ENCODE results near the gene BTBD9. TPM values are rescaled to one million over a fixed set of nuclear protein-coding genes. Genes with fewer than 3 reads are reported as not detected.

The BTBD9 gene
- total RNA-seq, 1 donor from 2014 or later = 49.7 TPM

DNA sequence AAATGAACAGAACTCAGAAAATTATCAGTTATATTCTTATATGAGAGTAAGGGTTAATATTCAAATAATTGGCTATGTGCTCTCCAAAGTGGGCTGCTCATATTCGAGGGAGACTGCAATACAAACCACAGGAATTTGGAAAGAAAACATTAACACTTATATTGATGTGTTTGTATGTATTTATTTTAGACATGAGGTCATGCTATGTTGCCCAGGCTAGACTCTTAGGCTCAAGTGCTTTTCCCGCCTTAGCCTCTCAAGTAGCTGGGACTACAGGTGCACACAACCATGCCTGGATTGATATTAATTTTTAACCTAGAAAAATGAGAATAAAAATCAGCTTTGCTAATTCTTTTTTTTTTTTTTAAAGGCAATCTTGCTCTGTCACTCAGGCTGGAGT lies 35.0 kb downstream of the BTBD9 start:
- Histone ChIP-seq H3K9me3 (no peaks in the 10 kb centered on the region), H3K4me1 (no peaks in the 10 kb centered on the region), H3K36me3 (no peaks in the 10 kb centered on the region), H3K4me3 (no peak overlapping the region), H3K27me3 (ENCODE audit: low read depth) (no peaks in the 10 kb centered on the region), H3K27ac (peak overlapping the region; percentile 37)
- TF ChIP-seq CTCF (IDR thresholded peaks at IDR 0.05) = no peak
- intact Hi-C loops (cut with DNase I) = no loop called here
- DNase-seq (peak; percentile 52), ATAC-seq (peak; percentile 91 to 95)

DNA sequence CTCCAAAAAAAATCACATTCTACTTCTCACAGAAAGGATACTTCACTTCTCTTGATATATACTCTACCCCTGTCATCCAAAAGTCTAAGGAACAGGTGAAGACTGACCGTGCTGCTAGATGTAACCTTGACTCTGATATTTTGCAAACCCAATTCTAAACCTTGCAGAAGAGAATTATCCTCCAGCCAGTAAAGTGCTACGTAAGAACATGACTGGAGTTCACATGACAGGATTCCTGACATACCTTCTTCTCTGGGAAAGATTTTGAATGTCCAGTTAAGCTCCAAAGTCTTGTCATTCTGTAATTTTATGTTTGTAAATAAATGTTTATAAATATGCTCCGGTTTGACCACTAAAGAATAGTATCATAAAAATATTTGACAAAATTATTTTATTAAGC lies 35.8 kb downstream of the BTBD9 start:
- Histone ChIP-seq H3K36me3 (no peaks in the 10 kb centered on the region), H3K4me1 (no peaks in the 10 kb centered on the region), H3K27me3 (ENCODE audit: low read depth) (no peaks in the 10 kb centered on the region), H3K4me3 (no peak overlapping the region), H3K9me3 (no peaks in the 10 kb centered on the region), H3K27ac (peak overlapping the region; percentile 16)
- intact Hi-C loops (cut with DNase I) = no loop called here
- no peak for TF ChIP-seq CTCF (IDR thresholded peaks at IDR 0.05)
- DNase-seq (no peak), ATAC-seq (peak; percentile 42 to 65)

- intact Hi-C loops (cut with DNase I) = no loop called here
- no peak overlapping the region for H3K4me3 ChIP-seq
- ATAC-seq = peak; percentile 47 to 77
- H3K27me3 ChIP-seq (ENCODE audit: low read depth) = no peaks in the 10 kb centered on the region
- no peaks in the 10 kb centered on the region for H3K36me3 ChIP-seq
- no peak for TF ChIP-seq CTCF (IDR thresholded peaks at IDR 0.05)
- H3K9me3 ChIP-seq = no peaks in the 10 kb centered on the region
- H3K27ac ChIP-seq = peak overlapping the region; percentile 16
- no peaks in the 10 kb centered on the region for H3K4me1 ChIP-seq
- DNase-seq = no peak
Observed at GRCh38 chr6:38603496-38603895, 36.2 kb downstream of the BTBD9 start.

- intact Hi-C loops (cut with DNase I) = no loop called here
- peak overlapping the region; percentile 63 for H3K27ac ChIP-seq
- H3K9me3 ChIP-seq = no peaks in the 10 kb centered on the region
- TF ChIP-seq CTCF (IDR thresholded peaks at IDR 0.05) = no peak
- H3K27me3 ChIP-seq (ENCODE audit: low read depth) = no peaks in the 10 kb centered on the region
- peak; percentile 9 to 80 for ATAC-seq
- no peak for DNase-seq
- H3K4me1 ChIP-seq = no peaks in the 10 kb centered on the region
- no peaks in the 10 kb centered on the region for H3K36me3 ChIP-seq
- H3K4me3 ChIP-seq = no peak overlapping the region
Observed at GRCh38 chr6:38599966-38600550, 39.7 kb downstream of the BTBD9 start.

GRCh38 chr6:38599261-38599660 lies 40.5 kb downstream of the BTBD9 start:
- Histone ChIP-seq H3K27ac (peak overlapping the region; percentile 63), H3K9me3 (no peaks in the 10 kb centered on the region), H3K4me3 (no peak overlapping the region), H3K4me1 (no peaks in the 10 kb centered on the region), H3K36me3 (peaks cover under 1% of the 10 kb centered on the region), H3K27me3 (ENCODE audit: low read depth) (no peaks in the 10 kb centered on the region)
- ATAC-seq (peak; percentile 46 to 68), DNase-seq (peak; percentile 40)
- TF ChIP-seq CTCF (IDR thresholded peaks at IDR 0.05) = no peak
- intact Hi-C loops (cut with DNase I) = no loop called here
